Spinal cord (tissue), 10 donors: Measurements from ENCODE around the gene RAB31. TPM values are rescaled to one million over a fixed set of nuclear protein-coding genes. Genes with fewer than 3 reads are reported as not detected.

Experiments used
- DNase-seq, 6 donors: peaks; one replicate each; pipeline versions ENCODE4 v3.0.0 to v3.0.0-alpha.2; 2013 to 2015; ENCODE audit warnings: low spot score in 6 of 6, low read depth in 4 of 6
- H3K27ac ChIP-seq: one replicate; pipeline ENCODE4 v1.5.1; 2013; ENCODE audit warnings: low read depth, low read length, control low read depth
- H3K27me3 ChIP-seq: one replicate; pipeline ENCODE4 v1.6.1; 2013; ENCODE audit warnings: low read length; ENCODE audit not compliant: control insufficient read depth, insufficient read depth
- H3K36me3 ChIP-seq: one replicate; pipeline ENCODE4 v1.6.1; 2013; ENCODE audit warnings: low read length; ENCODE audit not compliant: control insufficient read depth, insufficient read depth
- H3K4me1 ChIP-seq: one replicate; pipeline ENCODE4 v1.6.1; 2013; ENCODE audit warnings: low read length; ENCODE audit not compliant: control insufficient read depth, insufficient read depth
- H3K4me3 ChIP-seq: one replicate; pipeline ENCODE4 v1.5.1; 2013; ENCODE audit warnings: low read depth, low read length, control low read depth
- H3K9me3 ChIP-seq: one replicate; pipeline ENCODE4 v1.6.1; 2013; ENCODE audit warnings: low read length; ENCODE audit not compliant: control insufficient read depth, insufficient read depth
- WGBS: methylation state at CpG from one replicate; pipeline ENCODE4 v1.1.5; 2013; ENCODE audit warnings: missing lambda C conversion rate; ENCODE audit not compliant: insufficient coverage; 5-methylcytosine and 5-hydroxymethylcytosine counted together
- polyA plus RNA-seq, 2 donors: library from polyadenylated mRNA; unstranded; fragments of 120-200 nt; gene quantifications; one replicate each; pipeline ENCODE4 v1.2.1, GENCODE V29; 2013; ENCODE audit not compliant: insufficient read length in 2 of 2
- total RNA-seq, 2 donors: library from RNA; depleted of rRNA in 1 of 2; stranded (reverse); fragments of 120-200 nt in 1 of 2; fragments of >200 nt in 1 of 2; gene quantifications; one replicate each; pipeline versions ENCODE4 v1.2.3 to v1.2.4, GENCODE V29; 2013 to 2014
- donor health status: healthy.

The RAB31 gene
- total and polyA plus RNA-seq, 4 donors: 59.0 to 172 (median 95.9) TPM

DNA sequence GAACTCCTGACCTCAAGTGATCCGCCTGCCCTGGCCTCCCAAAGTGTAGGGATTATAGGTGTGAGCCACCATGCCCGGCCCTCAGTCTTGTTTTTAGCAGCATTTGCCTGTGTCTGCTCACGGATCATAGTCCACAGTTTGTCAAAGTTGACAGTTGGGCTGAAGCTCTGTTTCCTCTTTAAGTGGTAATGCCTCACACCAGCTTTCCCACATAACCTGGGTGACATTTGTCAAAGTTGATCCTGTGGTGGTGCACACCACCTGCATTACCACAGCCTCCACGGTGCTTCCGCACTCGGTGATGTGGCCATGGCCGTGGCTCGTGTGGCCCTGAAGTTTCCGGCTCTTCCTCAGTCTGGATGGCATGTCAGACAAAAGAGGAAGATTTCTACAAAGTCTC is 27.1 kb downstream of the RAB31 start:
- H3K4me1 ChIP-seq: peaks cover 39% of the 10 kb centered on the region
- peaks cover 5% of the 10 kb centered on the region for H3K36me3 ChIP-seq
- 95% methylated on average over 8 of the region's 9 CpGs for WGBS
- no peak overlapping the region for H3K27ac ChIP-seq
- no peak for DNase-seq
- no peak overlapping the region for H3K4me3 ChIP-seq
- H3K27me3 ChIP-seq: no peaks in the 10 kb centered on the region
- H3K9me3 ChIP-seq: no peaks in the 10 kb centered on the region

DNA sequence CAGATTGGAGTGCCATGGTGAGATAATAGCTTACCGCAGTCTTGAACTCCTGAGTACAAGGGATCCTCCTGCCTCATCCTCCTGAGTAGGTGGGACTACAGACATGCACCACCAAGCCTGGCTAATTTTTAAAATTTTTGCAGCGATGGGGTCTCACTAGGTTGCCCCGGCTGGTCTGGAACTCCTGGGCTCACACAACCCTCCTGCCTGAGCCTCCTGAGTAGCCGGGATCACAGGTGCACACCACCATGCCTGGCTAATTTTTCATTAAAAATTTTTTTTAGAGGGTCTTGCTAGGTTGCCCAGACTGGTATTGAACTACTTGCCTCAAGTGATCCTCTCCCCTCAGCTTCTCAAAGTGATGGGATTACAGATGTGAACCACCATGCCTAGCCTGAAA is 27.8 kb downstream of the RAB31 start:
- Histone ChIP-seq H3K4me3 (no peak overlapping the region), H3K4me1 (peaks cover 44% of the 10 kb centered on the region), H3K36me3 (peaks cover 5% of the 10 kb centered on the region), H3K9me3 (no peaks in the 10 kb centered on the region), H3K27ac (no peak overlapping the region), H3K27me3 (no peaks in the 10 kb centered on the region)
- 100% methylated on average over 3 of the region's 4 CpGs for WGBS
- no peak for DNase-seq

DNA sequence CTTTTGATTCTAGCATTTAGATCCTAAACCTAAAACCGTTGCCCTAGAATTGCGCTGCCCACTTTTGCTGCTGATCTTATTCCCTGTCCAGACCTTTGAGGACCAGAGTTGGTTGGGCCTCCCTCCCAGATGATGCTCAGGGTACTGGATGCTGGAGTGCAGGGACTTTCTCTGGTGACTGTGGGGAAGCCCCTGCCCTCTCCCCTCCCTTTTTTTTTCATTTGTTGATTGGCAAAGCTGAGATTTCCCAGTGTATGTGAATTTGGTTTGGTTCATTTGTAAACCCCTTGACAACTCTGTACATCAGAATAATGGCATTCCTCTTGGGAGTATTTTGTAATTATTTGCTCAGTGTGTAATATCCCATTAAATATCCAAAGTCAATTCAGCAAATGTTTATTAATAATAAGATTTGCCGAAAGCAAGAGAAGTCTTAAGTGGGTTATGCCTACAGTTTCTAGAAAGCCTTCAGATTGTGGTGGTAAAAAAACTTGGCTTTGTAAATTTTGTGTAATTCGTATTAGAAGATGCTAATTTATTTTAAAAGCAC is 28.3 kb downstream of the RAB31 start:
- H3K4me1 ChIP-seq: peaks cover 49% of the 10 kb centered on the region
- no peaks in the 10 kb centered on the region for H3K9me3 ChIP-seq
- DNase-seq: peak in 1 of 6 donors; percentile 72
- 42% methylated on average over 2 of the region's 4 CpGs for WGBS
- no peak overlapping the region for H3K4me3 ChIP-seq
- peak overlapping the region; percentile 81 for H3K27ac ChIP-seq
- H3K27me3 ChIP-seq: no peaks in the 10 kb centered on the region
- peaks cover 5% of the 10 kb centered on the region for H3K36me3 ChIP-seq

DNA sequence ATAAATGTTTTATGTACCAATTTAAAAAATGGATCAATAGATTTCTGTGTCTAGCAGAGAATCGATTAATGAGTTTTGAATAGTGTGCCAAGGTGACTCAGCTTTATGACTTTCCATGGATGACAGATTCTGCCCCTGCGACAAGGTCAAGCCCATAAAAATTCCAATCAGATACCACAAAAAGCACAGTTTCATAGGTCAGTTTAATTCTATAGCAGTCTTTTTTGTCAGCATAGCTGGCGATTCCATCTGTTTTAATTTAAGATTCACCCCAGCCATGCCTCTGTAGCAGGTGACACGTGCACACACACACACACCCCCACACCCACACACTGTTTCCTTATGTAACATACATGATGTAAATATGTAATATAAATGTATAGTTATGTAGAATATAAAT is 28.9 kb downstream of the RAB31 start:
- Histone ChIP-seq H3K9me3 (no peaks in the 10 kb centered on the region), H3K27me3 (no peaks in the 10 kb centered on the region), H3K4me1 (peaks cover 55% of the 10 kb centered on the region), H3K36me3 (peaks cover 4% of the 10 kb centered on the region), H3K4me3 (no peak overlapping the region), H3K27ac (peak overlapping the region; percentile 81)
- no CpG with 5 or more reads among the region's 4 CpGs for WGBS
- peak in 1 of 6 donors; percentile 62 for DNase-seq

DNA sequence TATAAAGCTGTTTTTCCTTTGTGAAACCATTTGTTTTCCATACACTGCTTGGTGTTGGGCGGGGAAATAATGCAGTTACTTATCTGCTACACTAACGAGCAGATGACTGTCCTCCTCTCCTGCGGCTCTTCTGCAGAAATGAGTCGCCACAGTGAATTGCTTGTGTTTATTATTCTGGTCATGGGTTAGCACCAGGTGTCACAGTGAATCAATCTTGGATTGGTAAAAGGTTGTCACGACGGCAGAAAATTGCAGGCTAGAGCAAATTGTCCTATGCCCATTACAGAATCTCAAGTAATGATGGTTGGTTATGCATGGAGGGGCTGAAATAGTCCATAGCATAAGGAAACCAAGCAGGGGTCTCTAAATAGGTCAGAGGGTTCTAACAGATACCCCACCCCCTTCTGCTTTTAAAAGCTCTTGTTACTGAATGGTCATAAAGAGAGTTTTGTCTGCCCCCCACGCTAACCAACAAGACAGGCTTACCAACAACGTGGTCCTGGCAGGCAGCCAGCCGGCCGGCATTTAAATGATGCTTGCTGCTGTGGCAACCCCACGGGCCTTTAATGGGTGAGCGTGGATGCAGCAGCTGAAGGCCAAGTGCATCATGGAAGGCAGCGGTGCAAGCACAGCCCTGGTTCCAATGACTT is 29.5 kb downstream of the RAB31 start:
- Histone ChIP-seq H3K27me3 (no peaks in the 10 kb centered on the region), H3K27ac (peak overlapping the region; percentile 81), H3K4me1 (peaks cover 55% of the 10 kb centered on the region), H3K9me3 (no peaks in the 10 kb centered on the region), H3K36me3 (no peaks in the 10 kb centered on the region), H3K4me3 (no peak overlapping the region)
- DNase-seq: peak; percentile 67 to 97 (median 80)
- 14% methylated on average over 8 of the region's 13 CpGs for WGBS

DNA sequence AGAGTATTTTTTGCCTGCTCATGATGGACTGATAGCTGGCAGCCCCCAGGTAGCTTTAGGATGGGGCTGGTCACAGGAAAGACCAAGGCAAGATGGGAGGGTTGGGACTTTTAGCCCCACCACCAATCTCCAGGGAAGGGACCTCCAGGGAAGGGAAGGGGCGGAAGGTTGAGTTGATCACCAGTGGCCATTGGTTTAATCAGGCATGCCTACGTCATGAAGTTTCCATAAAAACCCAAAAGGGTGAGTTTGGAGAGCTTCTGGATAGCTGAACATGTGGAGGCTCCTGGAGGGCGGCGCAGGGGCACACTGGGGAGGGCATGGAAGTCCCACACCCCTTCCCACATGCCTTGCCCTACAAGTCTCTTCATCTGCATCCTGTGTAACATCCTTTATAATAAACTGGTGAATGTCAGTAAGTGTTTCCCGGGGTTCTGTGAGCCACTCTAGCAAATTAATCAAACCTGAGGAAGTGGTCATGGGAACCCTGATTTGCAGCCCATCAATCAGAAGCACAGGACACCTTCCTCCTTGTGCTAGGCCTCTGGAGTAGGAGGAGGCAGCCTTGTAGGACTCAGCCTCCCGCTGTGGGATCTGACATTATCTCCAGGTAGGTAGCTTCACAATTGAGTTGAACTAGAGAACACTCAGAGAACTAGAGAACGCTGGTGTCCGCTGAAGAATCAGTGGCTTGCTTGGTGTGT is 30.3 kb downstream of the RAB31 start:
- H3K27me3 ChIP-seq: no peaks in the 10 kb centered on the region

DNA sequence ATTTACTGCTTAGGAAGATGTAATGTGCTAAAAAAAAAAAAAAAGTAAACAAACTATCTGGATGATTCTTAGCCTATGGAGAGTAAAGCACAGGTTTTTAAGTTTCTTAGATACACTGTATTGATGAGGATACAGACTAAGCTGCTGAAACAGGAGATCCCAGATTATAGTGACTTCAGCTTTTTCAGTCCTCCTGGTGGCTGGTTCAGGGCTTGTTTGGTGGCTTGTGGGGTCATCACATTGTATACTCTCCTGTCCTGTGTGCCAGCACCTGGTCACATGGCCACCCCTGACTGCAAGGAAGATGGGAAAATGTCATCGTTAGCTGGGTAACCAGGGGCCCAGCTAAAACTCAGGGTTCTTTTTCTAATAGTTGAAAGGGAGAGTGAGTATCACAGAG is 31.4 kb downstream of the RAB31 start:
- no peaks in the 10 kb centered on the region for H3K27me3 ChIP-seq
- H3K4me3 ChIP-seq: no peak overlapping the region
- no peak for DNase-seq
- no peaks in the 10 kb centered on the region for H3K9me3 ChIP-seq
- no peaks in the 10 kb centered on the region for H3K36me3 ChIP-seq
- no peak overlapping the region for H3K27ac ChIP-seq
- WGBS: 40% methylated on average over 1 of the region's 1 CpG
- H3K4me1 ChIP-seq: peaks cover 56% of the 10 kb centered on the region

More for the DNA sequence above, 30.3 kb downstream of the RAB31 start:
- H3K4me1 ChIP-seq: peaks cover 59% of the 10 kb centered on the region
- no peak for DNase-seq
- no peaks in the 10 kb centered on the region for H3K9me3 ChIP-seq
- no peaks in the 10 kb centered on the region for H3K36me3 ChIP-seq
- no peak overlapping the region for H3K4me3 ChIP-seq
- 73% methylated on average over 3 of the region's 8 CpGs for WGBS
- peak overlapping the region; percentile 37 for H3K27ac ChIP-seq

DNA sequence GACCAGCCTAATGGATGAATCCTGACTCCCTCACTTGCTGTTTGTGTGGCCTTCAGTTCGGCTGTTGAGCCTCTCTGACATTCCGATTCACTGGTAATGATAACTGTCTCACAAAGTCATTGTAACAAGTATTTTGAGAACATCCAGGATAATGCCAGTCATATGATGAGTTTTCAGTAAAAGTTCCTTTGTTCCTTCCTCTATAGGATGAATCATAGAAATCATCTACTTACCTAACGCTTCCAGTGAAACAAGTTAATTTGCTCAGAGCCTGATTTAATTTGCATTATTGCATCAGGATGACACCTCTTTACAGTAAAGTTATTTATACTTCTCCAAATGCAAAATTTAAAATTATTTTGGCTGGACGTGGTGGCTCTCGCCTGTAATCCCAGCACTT is 32.0 kb downstream of the RAB31 start:
- no peaks in the 10 kb centered on the region for H3K27me3 ChIP-seq
- WGBS: 100% methylated on average over 1 of the region's 5 CpGs
- H3K9me3 ChIP-seq: no peaks in the 10 kb centered on the region
- H3K36me3 ChIP-seq: no peaks in the 10 kb centered on the region
- H3K4me3 ChIP-seq: no peak overlapping the region
- H3K4me1 ChIP-seq: peaks cover 53% of the 10 kb centered on the region
- no peak for DNase-seq
- no peak overlapping the region for H3K27ac ChIP-seq

DNA sequence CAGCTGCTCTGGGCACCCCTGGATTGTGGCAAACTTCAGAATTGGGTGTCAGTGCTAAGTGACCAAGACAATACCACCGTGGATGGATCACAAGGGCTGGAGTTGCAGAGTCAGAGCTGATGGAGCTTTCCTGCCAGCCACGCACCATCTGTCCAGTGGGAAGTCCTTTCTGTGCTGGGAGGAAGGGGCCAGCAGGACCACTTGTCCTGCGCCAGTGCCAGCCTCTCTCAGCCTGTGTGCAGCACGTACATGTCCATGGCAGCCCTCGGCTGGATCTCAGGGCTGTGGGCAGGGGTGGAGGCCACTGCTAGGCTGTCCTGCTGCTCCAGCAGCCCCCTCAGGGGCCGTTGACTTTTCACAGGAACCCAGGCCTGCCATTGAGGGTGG is 33.3 kb downstream of the RAB31 start:
- H3K9me3 ChIP-seq: no peaks in the 10 kb centered on the region
- 71% methylated on average over 6 of the region's 6 CpGs for WGBS
- no peaks in the 10 kb centered on the region for H3K27me3 ChIP-seq
- H3K4me1 ChIP-seq: peaks cover 53% of the 10 kb centered on the region
- no peak for DNase-seq
- no peak overlapping the region for H3K4me3 ChIP-seq
- H3K27ac ChIP-seq: peak overlapping the region; percentile 88
- H3K36me3 ChIP-seq: no peaks in the 10 kb centered on the region
